Measurements from ENCODE around the gene CA5A.
A peak's percentile ranks its signal among the peaks of the same experiment; 100 is the strongest.
"Not testable (repeated sequence)": the region's sequence is repeated elsewhere in the genome, so short reads cannot be mapped to it uniquely, and the experiment has no call there.

The CA5A gene

GRCh38 chr16:87936375-87937230 lies at the start of gene CA5A:
Gene CA5A (minus strand): TSS chr16:87936529. CDS start chr16:87936450, 79 bp downstream.
- DNase-seq = no peak

- not testable (repeated sequence) for DNase-seq
Observed at GRCh38 chr16:87985493-87985892, 49.2 kb upstream of the CA5A start.

GRCh38 chr16:87984632-87985267 lies 48.4 kb upstream of the CA5A start:
- DNase-seq = no peak

- not testable (repeated sequence) for DNase-seq
Observed at GRCh38 chr16:87984180-87984579, 47.9 kb upstream of the CA5A start.

- DNase-seq = not testable (repeated sequence)
Observed at GRCh38 chr16:87983737-87984097, 47.4 kb upstream of the CA5A start.

- DNase-seq = peak; percentile 18
Observed at GRCh38 chr16:87983072-87983736, 46.9 kb upstream of the CA5A start.

- no peak for DNase-seq
Observed at GRCh38 chr16:87982581-87983041, 46.3 kb upstream of the CA5A start.

- not testable (repeated sequence) for DNase-seq
Observed at GRCh38 chr16:87981376-87981775, 45.0 kb upstream of the CA5A start.

GRCh38 chr16:87979911-87980630 lies 43.7 kb upstream of the CA5A start:
- not testable (repeated sequence) for DNase-seq

- no peak for DNase-seq
Observed at GRCh38 chr16:87979352-87979751, 43.0 kb upstream of the CA5A start.

GRCh38 chr16:87978127-87978526 lies 41.8 kb upstream of the CA5A start:
- no peak for DNase-seq

- no peak for DNase-seq
Observed at GRCh38 chr16:87976665-87977064, 40.3 kb upstream of the CA5A start.

GRCh38 chr16:87974178-87974577 lies 37.8 kb upstream of the CA5A start:
- no peak for DNase-seq

- no peak for DNase-seq
Observed at GRCh38 chr16:87973717-87974116, 37.4 kb upstream of the CA5A start.

GRCh38 chr16:87971933-87972332 lies 35.6 kb upstream of the CA5A start:
- no peak for DNase-seq

- DNase-seq = no peak
Observed at GRCh38 chr16:87970186-87970585, 33.9 kb upstream of the CA5A start.

GRCh38 chr16:87968541-87968940 lies 32.2 kb upstream of the CA5A start:
- DNase-seq = no peak

- DNase-seq = peak; percentile 54
Observed at GRCh38 chr16:87966685-87967185, 30.4 kb upstream of the CA5A start.

- DNase-seq = peak; percentile 54
Observed at GRCh38 chr16:87966064-87966645, 29.8 kb upstream of the CA5A start.

GRCh38 chr16:87965417-87965816 lies 29.1 kb upstream of the CA5A start:
- DNase-seq = no peak

- no peak for DNase-seq
Observed at GRCh38 chr16:87964049-87964659, 27.8 kb upstream of the CA5A start.

- DNase-seq = no peak
Observed at GRCh38 chr16:87963400-87963799, 27.1 kb upstream of the CA5A start.

Measured in midbrain (tissue), 1 donor.